SK-MEL-5 (cell line): ENCODE data around the gene MAP3K3. TPM values are rescaled to one million over a fixed set of nuclear protein-coding genes. Genes with fewer than 3 reads are reported as not detected.
"Not testable (repeated sequence)": the region's sequence is repeated elsewhere in the genome, so short reads cannot be mapped to it uniquely, and the experiment has no call there.

Experiments used
- DNase-seq: peaks from one replicate; pipeline ENCODE4 v3.0.0-alpha.2; 2016; ENCODE audit warnings: low read depth, low spot score
- in situ Hi-C: cut with HindIII; loops from 2 replicates; pipeline ENCODE4 v1.10.0; 2016; ENCODE audit warnings: low sequenced_read_pairs, high pct_unique_total_duplicates, low pct_unique_long_range_greater_than_20kb
- small RNA-seq, 2 experiments: library from RNA; depleted of rRNA; stranded (forward); fragments of <200 nt; gene quantifications; one replicate each; pipeline ENCODE3, GENCODE V24; 2014
- total RNA-seq: library from RNA; depleted of rRNA; stranded (reverse); fragments of >200 nt; shearing (Covaris generic); gene quantifications from 2 replicates; pipeline ENCODE4 v1.2.3, GENCODE V29; 2014; rRNA removed

Gene MAP3K3
- total RNA-seq, 1 experiment from 2014 or later = 13.1 TPM

- in situ Hi-C loops = no loop called here
- no peak for DNase-seq
These were observed 96.8 kb downstream of the MAP3K3 start for GRCh38 chr17:63718988-63719387.

GRCh38 chr17:63720194-63720593, 98.0 kb downstream of the MAP3K3 start:
- DNase-seq, in situ Hi-C loops: not testable (repeated sequence)

- in situ Hi-C loops = no loop called here
- DNase-seq = no peak
These were observed 100.2 kb downstream of the MAP3K3 start for GRCh38 chr17:63722403-63722802.

GRCh38 chr17:63735691-63736090, 113.5 kb downstream of the MAP3K3 start:
- DNase-seq = no peak
- in situ Hi-C loops = no loop called here

- no peak for DNase-seq
- in situ Hi-C loops = no loop called here
These were observed 118.4 kb downstream of the MAP3K3 start for GRCh38 chr17:63740464-63741142.

GRCh38 chr17:63741143-63741407, 118.9 kb downstream of the MAP3K3 start:
- in situ Hi-C loops = no loop called here
- no peak for DNase-seq

- peak; percentile 98 for DNase-seq
- in situ Hi-C loops = no loop called here
These were observed 119.4 kb downstream of the MAP3K3 start, which contains the start of gene STRADA for GRCh38 chr17:63741408-63742173. STRADA (minus strand) TSS chr17:63741799; CDS start chr17:63728369, 13,430 bp downstream.

Small RNA genes within 50 kb of the gene (small RNA-seq; reads per million reads assigned to genes)
- gene RNU6-288P = 0 reads per million in 2 experiments

Other genes starting within 250 kb of the MAP3K3 start
- 0.61 and 0.67 TPM in 2 replicates for gene CYB561, start 176.1 kb upstream of the MAP3K3 start, total RNA-seq
- 0.08 TPM in 1 of 2 replicates, not detected in the other for gene ACE, start 145.4 kb upstream of the MAP3K3 start, total RNA-seq
- not detected in 2 replicates for gene KCNH6, start 99.1 kb upstream of the MAP3K3 start, total RNA-seq
- 36.8 and 37.0 TPM in 2 replicates for gene DCAF7, start 71.9 kb upstream of the MAP3K3 start, total RNA-seq
- gene TACO1, start 21.5 kb upstream of the MAP3K3 start, total RNA-seq = 22.3 and 25.9 TPM in 2 replicates
- 12.0 and 18.6 TPM in 2 replicates for gene LIMD2, start 77.7 kb downstream of the MAP3K3 start, total RNA-seq
- gene STRADA, start 119.4 kb downstream of the MAP3K3 start, total RNA-seq = 11.9 and 14.6 TPM in 2 replicates
- 105 and 109 TPM in 2 replicates for gene CCDC47, start 151.2 kb downstream of the MAP3K3 start, total RNA-seq
- 56.8 and 60.2 TPM in 2 replicates for gene DDX42, start 151.8 kb downstream of the MAP3K3 start, total RNA-seq
- gene PSMC5, start 205.0 kb downstream of the MAP3K3 start, total RNA-seq = 21.8 and 30.8 TPM in 2 replicates
- gene FTSJ3, start 205.2 kb downstream of the MAP3K3 start, total RNA-seq = 42.4 and 51.6 TPM in 2 replicates
- gene SMARCD2, start 220.3 kb downstream of the MAP3K3 start, total RNA-seq = 146 and 160 TPM in 2 replicates